ENCODE results near the gene MIS18BP1. TPM values are rescaled to one million over a fixed set of nuclear protein-coding genes. Genes with fewer than 3 reads are reported as not detected.
"Not testable (repeated sequence)": the region's sequence is repeated elsewhere in the genome, so short reads cannot be mapped to it uniquely, and the experiment has no call there.

The MIS18BP1 gene
- total RNA-seq: 9.2 and 9.4 TPM in 2 replicates

GRCh38 chr14:45253070-45253753, at the start of gene MIS18BP1:
Gene MIS18BP1 (minus strand): TSS chr14:45253202. CDS start chr14:45247286, 5,916 bp downstream.
- H3K27me3 ChIP-seq (ENCODE audit: control insufficient read depth, insufficient read depth, low read length): no peaks in the 10 kb centered on the region
- H3K4me3 ChIP-seq (ENCODE audit: low read depth, low read length): peak within 1 kb of the TSS; percentile 96
- TF ChIP-seq CTCF (IDR thresholded peaks at IDR 0.05; ENCODE audit: insufficient read depth, low read length, poor library complexity, severe bottlenecking): peak; percentile 72
- H3K36me3 ChIP-seq (ENCODE audit: control insufficient read depth, insufficient read depth, low read length): no peaks in the 10 kb centered on the region
- peak; percentile 83 for DNase-seq (ENCODE audit: low read depth)

GRCh38 chr14:45298423-45299117, 45.6 kb upstream of the MIS18BP1 start:
- no peak for TF ChIP-seq CTCF (IDR thresholded peaks at IDR 0.05; ENCODE audit: insufficient read depth, low read length, poor library complexity, severe bottlenecking)
- Histone ChIP-seq H3K36me3 (ENCODE audit: control insufficient read depth, insufficient read depth, low read length) (no peaks in the 10 kb centered on the region), H3K4me3 (ENCODE audit: low read depth, low read length) (no peak overlapping the region), H3K27me3 (ENCODE audit: control insufficient read depth, insufficient read depth, low read length) (no peaks in the 10 kb centered on the region)
- DNase-seq (ENCODE audit: low read depth): no peak

GRCh38 chr14:45294796-45295195, 41.8 kb upstream of the MIS18BP1 start:
- not testable (repeated sequence) for H3K36me3 ChIP-seq (ENCODE audit: control insufficient read depth, insufficient read depth, low read length); H3K4me3 ChIP-seq (ENCODE audit: low read depth, low read length); DNase-seq (ENCODE audit: low read depth); H3K27me3 ChIP-seq (ENCODE audit: control insufficient read depth, insufficient read depth, low read length)

DNA sequence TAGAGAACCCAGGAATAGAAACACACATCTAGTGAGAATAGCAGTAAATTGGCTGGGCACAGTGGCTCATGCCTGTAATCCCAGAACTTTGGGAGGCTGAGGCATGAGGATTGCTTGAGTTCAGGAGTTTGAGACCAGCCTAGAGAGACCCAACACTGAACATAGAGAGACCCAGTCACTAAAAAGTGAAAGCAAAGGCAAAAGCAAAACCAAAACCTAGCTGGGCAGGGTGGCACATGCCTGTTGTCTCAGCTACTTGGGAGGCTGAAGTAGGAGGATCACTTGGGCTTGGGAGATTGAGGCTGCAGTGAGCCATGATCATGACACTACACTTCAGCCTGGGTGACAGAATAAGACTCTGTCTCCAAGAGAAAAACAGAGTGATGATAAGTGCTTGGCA, 37.5 kb upstream of the MIS18BP1 start:
- Histone ChIP-seq H3K4me3 (ENCODE audit: low read depth, low read length) (no peak overlapping the region), H3K36me3 (ENCODE audit: control insufficient read depth, insufficient read depth, low read length) (no peaks in the 10 kb centered on the region), H3K27me3 (ENCODE audit: control insufficient read depth, insufficient read depth, low read length) (no peaks in the 10 kb centered on the region)
- no peak for DNase-seq (ENCODE audit: low read depth)
- TF ChIP-seq CTCF (IDR thresholded peaks at IDR 0.05; ENCODE audit: insufficient read depth, low read length, poor library complexity, severe bottlenecking): no peak

DNA sequence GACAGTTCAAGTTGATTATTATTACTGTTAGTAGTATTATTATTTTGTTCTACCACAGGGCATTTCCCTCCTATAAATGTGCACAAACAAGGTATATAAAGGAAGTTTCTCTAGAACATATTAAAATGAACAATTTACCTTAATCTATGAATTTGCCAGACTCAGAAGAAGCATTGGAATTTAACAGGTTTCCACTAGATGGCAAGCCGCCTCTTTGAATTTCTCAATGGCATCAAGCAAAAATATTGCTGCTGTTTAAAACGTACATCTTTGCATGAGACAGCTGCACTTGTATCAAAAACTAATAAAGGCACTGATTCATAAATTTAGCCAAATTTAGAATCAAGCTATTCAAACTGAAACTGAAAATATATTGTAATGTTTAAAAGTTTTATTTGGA, 34.6 kb upstream of the MIS18BP1 start:
- no peak for DNase-seq (ENCODE audit: low read depth)
- Histone ChIP-seq H3K4me3 (ENCODE audit: low read depth, low read length) (no peak overlapping the region), H3K27me3 (ENCODE audit: control insufficient read depth, insufficient read depth, low read length) (no peaks in the 10 kb centered on the region), H3K36me3 (ENCODE audit: control insufficient read depth, insufficient read depth, low read length) (no peaks in the 10 kb centered on the region)
- TF ChIP-seq CTCF (IDR thresholded peaks at IDR 0.05; ENCODE audit: insufficient read depth, low read length, poor library complexity, severe bottlenecking): no peak

- Histone ChIP-seq H3K36me3 (ENCODE audit: control insufficient read depth, insufficient read depth, low read length) (no peaks in the 10 kb centered on the region), H3K4me3 (ENCODE audit: low read depth, low read length) (no peak overlapping the region), H3K27me3 (ENCODE audit: control insufficient read depth, insufficient read depth, low read length) (no peaks in the 10 kb centered on the region)
- no peak for DNase-seq (ENCODE audit: low read depth)
- TF ChIP-seq CTCF (IDR thresholded peaks at IDR 0.05; ENCODE audit: insufficient read depth, low read length, poor library complexity, severe bottlenecking): no peak
These were observed 31.8 kb upstream of the MIS18BP1 start for GRCh38 chr14:45284802-45285201.

DNA sequence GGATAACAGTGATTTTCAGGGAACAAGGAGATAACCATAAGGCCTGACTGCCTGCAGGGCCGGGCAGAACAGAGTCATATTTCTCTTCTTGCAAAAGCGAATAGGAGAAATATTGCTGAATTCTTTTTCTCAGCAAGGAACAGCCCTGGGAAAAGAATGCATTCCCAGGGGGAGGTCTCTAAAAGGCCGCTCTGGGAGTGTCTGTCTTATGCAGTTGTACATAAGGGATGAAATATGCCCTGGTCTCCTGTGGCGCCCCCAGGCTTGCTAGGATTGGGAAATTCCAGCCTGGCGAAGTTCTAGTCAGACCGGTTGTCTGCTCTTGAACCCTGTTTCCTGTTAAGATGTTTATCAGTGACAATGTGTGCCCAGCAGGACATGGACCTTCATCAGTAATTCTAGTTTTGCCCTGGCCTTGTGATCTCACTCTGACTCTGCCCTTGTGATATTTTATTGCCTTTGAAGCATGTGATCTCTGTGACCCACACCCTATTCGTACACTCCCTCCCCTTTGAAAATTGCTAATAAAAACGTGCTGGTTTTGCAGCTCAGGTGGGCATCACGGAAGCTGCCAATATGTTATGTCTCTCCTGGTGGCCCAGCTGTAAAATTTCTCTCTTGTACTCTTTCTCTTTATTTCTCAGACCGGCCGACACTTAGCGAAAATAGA, 28.9 kb upstream of the MIS18BP1 start:
- not testable (repeated sequence) for H3K36me3 ChIP-seq (ENCODE audit: control insufficient read depth, insufficient read depth, low read length); DNase-seq (ENCODE audit: low read depth); H3K27me3 ChIP-seq (ENCODE audit: control insufficient read depth, insufficient read depth, low read length); H3K4me3 ChIP-seq (ENCODE audit: low read depth, low read length)
